Measurements from ENCODE around the gene SLC19A1.

DNA sequence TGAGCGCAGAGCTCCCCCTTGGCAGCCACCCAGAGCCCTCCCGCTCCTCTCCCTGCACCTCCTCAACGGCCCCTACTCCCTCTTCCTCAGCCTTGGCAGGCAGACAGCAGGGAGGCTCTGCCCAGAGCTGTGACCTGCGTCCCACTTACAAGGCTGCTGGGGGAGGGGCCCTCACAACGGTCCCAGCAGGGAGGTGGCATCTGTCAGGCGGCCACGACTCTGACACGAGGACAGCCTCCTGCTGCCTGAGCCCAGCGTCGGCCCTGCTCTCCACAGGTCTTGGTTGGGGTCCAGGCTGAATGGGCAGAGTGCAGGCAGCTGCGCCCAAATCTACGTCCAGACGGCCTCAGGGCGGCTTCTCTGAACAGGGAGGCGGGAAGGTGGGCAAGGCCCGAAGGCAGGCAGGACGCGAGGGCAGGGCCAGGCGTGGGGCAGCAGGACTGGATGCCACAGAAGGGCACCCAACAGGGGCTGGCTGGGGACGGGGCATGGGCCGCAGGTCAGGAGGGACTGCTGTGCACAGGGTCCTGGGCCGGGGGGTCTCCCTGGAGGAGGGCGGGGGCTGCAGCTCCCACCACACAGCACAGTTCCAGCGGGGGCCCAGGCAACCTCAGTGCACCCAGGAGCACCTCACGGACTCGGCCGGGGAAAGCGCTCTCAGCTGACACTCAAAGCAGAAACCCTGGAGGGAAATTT is 7.5 kb downstream of the SLC19A1 start:
- TF ChIP-seq, protein P1, sequence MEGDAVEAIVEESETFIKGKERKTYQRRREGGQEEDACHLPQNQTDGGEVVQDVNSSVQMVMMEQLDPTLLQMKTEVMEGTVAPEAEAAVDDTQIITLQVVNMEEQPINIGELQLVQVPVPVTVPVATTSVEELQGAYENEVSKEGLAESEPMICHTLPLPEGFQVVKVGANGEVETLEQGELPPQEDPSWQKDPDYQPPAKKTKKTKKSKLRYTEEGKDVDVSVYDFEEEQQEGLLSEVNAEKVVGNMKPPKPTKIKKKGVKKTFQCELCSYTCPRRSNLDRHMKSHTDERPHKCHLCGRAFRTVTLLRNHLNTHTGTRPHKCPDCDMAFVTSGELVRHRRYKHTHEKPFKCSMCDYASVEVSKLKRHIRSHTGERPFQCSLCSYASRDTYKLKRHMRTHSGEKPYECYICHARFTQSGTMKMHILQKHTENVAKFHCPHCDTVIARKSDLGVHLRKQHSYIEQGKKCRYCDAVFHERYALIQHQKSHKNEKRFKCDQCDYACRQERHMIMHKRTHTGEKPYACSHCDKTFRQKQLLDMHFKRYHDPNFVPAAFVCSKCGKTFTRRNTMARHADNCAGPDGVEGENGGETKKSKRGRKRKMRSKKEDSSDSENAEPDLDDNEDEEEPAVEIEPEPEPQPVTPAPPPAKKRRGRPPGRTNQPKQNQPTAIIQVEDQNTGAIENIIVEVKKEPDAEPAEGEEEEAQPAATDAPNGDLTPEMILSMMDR (IDR thresholded peaks at IDR 0.05), result no peak
- no peak for TF ChIP-seq POLR2A (IDR thresholded peaks at IDR 0.05)

Measured in prostate gland (tissue), 2 donors.